Body of pancreas (tissue), 4 donors: Measurements from ENCODE around the gene KCNAB2.

Experiments used
- CTCF ChIP-seq, 7 experiments: fragments of 450-650 bp in 4 of 7; fragments of 200-600 bp in 3 of 7; sonication (generic) in 3 of 7; IDR thresholded peaks; one replicate each; pipeline ENCODE4 v1.5.1; 2016 to 2019; ENCODE audit warnings: antibody characterized with exemption in 7 of 7
- POLR2A ChIP-seq, 3 donors: fragments of 450-650 bp; IDR thresholded peaks; one replicate each; pipeline ENCODE4 v1.6.1; 2016; ENCODE audit warnings: antibody characterized with exemption in 3 of 3, mild to moderate bottlenecking in 2 of 3

GRCh38 chr1:6014130-6014999 is 31.3 kb upstream of the KCNAB2 start:
- TF ChIP-seq POLR2A (IDR thresholded peaks at IDR 0.05) (no peak), CTCF (IDR thresholded peaks at IDR 0.05) (no peak)
